Central memory CD8-positive, alpha-beta T cell (primary cell): ENCODE measurements around the gene TTC12.

Experiments used
- ATAC-seq: fragments of 150-1000 bp; cut with Tn5 transposase; replicated peaks from 2 replicates; pipeline ENCODE4 v1.10.0; 2022; ENCODE audit warnings: mild to moderate bottlenecking, moderate FRiP score, moderate number of reproducible peaks; ENCODE audit not compliant: poor library complexity, severe bottlenecking; ENCODE audit errors: extremely low read depth
- DNase-seq, 2 donors: peaks; one replicate each; pipeline ENCODE4 v3.0.0; 2021; ENCODE audit warnings: low spot score in 2 of 2
- H3K27ac Mint-ChIP-seq: one replicate; pipeline ENCODE4 v1.8.0; 2022; ENCODE audit warnings: low read depth, mild to moderate bottlenecking, moderate library complexity, mixed read lengths
- H3K27me3 Mint-ChIP-seq: one replicate; pipeline ENCODE4 v1.8.0; 2022; ENCODE audit warnings: mixed read lengths
- H3K36me3 Mint-ChIP-seq: one replicate; pipeline ENCODE4 v1.8.0; 2022; ENCODE audit warnings: mild to moderate bottlenecking, moderate library complexity, mixed read lengths; ENCODE audit not compliant: insufficient read depth
- H3K4me1 Mint-ChIP-seq: one replicate; pipeline ENCODE4 v1.8.0; 2022; ENCODE audit warnings: mixed read lengths
- H3K4me3 Mint-ChIP-seq: one replicate; pipeline ENCODE4 v1.8.0; 2022; ENCODE audit warnings: mild to moderate bottlenecking, moderate library complexity, mixed read lengths
- H3K9me3 Mint-ChIP-seq: one replicate; pipeline ENCODE4 v1.8.0; 2022; ENCODE audit warnings: mixed read lengths

Gene TTC12, protein sequence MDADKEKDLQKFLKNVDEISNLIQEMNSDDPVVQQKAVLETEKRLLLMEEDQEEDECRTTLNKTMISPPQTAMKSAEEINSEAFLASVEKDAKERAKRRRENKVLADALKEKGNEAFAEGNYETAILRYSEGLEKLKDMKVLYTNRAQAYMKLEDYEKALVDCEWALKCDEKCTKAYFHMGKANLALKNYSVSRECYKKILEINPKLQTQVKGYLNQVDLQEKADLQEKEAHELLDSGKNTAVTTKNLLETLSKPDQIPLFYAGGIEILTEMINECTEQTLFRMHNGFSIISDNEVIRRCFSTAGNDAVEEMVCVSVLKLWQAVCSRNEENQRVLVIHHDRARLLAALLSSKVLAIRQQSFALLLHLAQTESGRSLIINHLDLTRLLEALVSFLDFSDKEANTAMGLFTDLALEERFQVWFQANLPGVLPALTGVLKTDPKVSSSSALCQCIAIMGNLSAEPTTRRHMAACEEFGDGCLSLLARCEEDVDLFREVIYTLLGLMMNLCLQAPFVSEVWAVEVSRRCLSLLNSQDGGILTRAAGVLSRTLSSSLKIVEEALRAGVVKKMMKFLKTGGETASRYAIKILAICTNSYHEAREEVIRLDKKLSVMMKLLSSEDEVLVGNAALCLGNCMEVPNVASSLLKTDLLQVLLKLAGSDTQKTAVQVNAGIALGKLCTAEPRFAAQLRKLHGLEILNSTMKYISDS

DNA sequence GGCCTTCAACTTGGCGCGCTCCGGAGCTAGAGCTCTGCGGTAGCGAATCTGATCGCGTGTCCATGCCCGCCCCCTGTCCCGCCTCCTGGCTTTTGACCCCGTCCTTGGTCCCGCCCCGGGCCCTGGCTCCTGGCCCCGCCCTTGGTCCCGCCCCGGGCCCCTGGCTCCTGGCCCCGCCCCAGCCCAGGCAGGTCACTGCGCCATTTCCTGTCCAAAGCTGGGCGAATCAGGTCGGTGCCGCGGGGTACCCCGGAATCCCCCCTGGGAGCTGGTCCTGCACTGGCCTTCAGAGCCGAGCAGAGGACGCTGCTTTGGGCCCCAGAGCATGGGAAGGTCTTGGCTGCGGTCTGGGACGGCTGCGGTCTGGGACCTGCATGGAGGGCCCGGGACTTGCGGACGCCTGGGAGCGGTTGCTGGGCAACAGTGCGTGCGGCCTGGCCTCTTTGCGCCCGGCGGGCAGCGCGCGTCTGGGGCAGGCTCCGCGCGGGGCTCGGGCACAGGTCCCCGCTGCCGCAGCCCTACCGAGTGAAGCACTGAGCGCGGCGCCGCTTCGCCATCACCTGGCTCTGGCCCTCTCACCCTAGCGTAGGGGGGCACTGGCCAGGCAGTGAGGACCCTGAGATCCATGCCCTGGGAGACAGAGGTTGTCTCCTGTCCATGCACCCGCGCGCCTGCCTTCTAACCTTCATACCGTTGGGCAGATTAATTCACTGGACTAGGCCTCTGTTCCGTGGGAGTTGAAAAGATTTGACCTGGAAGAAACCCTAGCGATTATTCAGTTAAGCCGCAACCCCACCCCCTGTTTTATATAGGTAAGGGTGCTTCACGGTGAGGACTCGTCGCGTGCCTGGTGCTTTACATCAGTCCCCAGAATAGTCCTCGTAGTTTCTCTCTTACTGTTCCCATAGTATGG is at the start of gene TTC12:
TSS of gene TTC12 (plus strand) at position 195 of the 913 bp plus-strand sequence. CDS start 1,675 bp downstream, outside the sequence.
- ATAC-seq, result peak; percentile 92
- H3K9me3 Mint-ChIP-seq, result no peaks in the 10 kb centered on the region
- H3K27me3 Mint-ChIP-seq, result no peaks in the 10 kb centered on the region
- peak within 1 kb of the TSS; percentile 60 for H3K27ac Mint-ChIP-seq
- DNase-seq, result peak; percentile 79 to 90
- peaks cover 21% of the 10 kb centered on the region for H3K4me1 Mint-ChIP-seq
- peaks cover 15% of the 10 kb centered on the region for H3K36me3 Mint-ChIP-seq
- peak within 1 kb of the TSS; percentile 75 for H3K4me3 Mint-ChIP-seq

DNA sequence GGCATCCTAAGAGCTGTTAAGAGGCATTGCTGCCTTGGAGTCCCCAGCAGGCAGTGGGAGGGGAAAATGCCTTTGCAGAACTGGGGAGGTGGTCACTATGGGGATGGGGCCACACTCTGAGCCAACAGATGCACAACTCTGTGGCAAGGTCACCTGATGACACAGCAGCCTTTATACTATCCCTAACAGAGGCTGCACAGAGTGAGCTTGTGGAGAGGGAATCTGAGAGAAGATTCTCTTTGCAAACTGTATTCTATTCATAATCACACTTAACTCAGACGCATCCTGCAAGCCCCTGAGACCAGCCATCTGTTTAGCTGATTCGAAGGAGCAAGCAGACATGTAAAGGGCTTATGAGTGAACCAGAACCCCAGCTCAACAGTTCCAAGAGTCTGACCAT is 49.0 kb upstream of the TTC12 start:
- Mint-ChIP-seq H3K27me3 (peaks cover 47% of the 10 kb centered on the region), H3K36me3 (no peaks in the 10 kb centered on the region), H3K4me1 (no peaks in the 10 kb centered on the region), H3K9me3 (no peaks in the 10 kb centered on the region), H3K27ac (no peak overlapping the region), H3K4me3 (no peak overlapping the region)
- ATAC-seq, result no peak
- DNase-seq, result no peak

DNA sequence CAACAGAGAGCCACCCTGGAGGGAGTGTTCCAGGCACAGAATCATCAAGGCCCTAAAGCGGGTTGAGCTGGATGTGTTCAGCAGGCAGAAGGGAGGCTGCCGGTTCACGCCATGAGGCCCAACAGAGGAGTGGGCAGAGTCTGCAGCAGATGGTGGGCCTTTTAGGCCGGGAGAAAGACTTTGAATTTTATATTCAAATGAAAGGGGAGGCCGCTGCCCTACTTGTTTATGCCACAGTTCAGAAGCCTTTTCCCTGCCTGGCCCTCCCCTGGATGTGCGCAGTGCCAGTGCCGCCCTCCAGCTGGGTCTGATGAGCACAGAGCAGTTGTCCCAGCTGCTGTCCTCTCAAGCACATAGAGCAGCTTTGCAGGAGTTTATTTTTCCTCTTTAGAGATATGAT is 46.9 kb upstream of the TTC12 start:
- no peaks in the 10 kb centered on the region for H3K36me3 Mint-ChIP-seq
- H3K4me1 Mint-ChIP-seq, result no peaks in the 10 kb centered on the region
- ATAC-seq (no peak), DNase-seq (no peak)
- no peak overlapping the region for H3K4me3 Mint-ChIP-seq
- H3K27me3 Mint-ChIP-seq, result peaks cover 52% of the 10 kb centered on the region
- H3K27ac Mint-ChIP-seq, result no peak overlapping the region
- no peaks in the 10 kb centered on the region for H3K9me3 Mint-ChIP-seq

DNA sequence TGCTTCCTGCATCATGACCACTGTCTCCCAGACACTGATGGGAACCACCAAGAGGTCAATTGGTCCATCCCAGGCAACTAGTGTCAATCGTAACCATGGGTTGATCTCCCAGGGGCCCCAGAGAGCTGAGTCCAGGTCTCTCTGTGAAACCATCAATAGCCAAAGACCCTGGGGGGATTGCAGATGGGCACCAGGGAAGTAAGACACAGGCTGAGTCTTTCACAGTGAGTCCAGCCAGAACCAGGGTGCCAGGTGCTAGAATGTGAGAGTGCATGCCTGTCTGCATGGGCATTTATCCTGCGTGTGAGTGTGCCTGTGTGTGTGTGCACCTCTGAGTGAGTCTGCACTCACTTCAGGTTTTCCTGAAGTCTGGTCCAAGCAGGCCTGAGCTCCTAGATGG is 45.3 kb upstream of the TTC12 start:
- Mint-ChIP-seq H3K9me3 (no peaks in the 10 kb centered on the region), H3K36me3 (no peaks in the 10 kb centered on the region), H3K4me3 (no peak overlapping the region), H3K27ac (no peak overlapping the region), H3K27me3 (peaks cover 49% of the 10 kb centered on the region), H3K4me1 (no peaks in the 10 kb centered on the region)
- ATAC-seq, result no peak
- DNase-seq, result no peak

DNA sequence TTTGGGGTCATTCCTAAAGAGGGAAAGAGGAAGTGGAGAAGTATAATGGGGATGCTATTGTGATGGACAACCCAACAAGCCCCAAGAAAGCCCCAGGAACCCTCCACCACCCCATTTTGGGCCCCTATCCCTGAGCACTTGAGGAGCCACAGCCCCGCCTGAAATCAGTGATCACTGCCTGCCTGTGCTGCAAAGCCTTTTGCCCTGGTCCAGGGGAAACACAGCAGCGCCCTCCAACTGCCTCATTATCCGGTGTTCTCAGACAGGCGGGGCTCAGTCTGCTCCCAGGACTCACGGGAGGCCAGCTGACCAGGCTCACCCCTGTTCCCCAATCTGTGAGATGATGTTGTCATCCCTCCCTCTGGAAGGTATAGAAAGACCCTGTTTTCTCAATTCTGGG is 44.7 kb upstream of the TTC12 start:
- Mint-ChIP-seq H3K27ac (no peak overlapping the region), H3K4me1 (no peaks in the 10 kb centered on the region), H3K36me3 (no peaks in the 10 kb centered on the region), H3K27me3 (peaks cover 44% of the 10 kb centered on the region), H3K4me3 (no peak overlapping the region), H3K9me3 (no peaks in the 10 kb centered on the region)
- no peak for DNase-seq
- ATAC-seq, result no peak

DNA sequence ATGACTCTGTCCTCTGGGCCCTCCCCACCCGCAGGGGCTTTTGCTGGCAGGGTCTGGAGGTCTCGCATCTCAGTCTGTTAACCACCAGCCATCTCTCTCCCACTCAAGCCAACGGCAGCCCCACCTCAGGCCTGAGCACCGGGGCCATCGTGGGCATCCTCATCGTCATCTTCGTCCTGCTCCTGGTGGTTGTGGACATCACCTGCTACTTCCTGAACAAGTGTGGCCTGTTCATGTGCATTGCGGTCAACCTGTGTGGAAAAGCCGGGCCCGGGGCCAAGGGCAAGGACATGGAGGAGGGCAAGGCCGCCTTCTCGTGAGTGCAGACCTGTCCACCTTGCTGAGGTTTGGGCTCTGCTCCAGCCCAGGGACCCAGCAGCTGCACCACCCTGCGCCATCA is 44.3 kb upstream of the TTC12 start:
- ATAC-seq, result no peak
- Mint-ChIP-seq H3K27me3 (peaks cover 40% of the 10 kb centered on the region), H3K4me1 (no peaks in the 10 kb centered on the region), H3K36me3 (no peaks in the 10 kb centered on the region), H3K27ac (no peak overlapping the region), H3K4me3 (no peak overlapping the region), H3K9me3 (no peaks in the 10 kb centered on the region)
- no peak for DNase-seq

DNA sequence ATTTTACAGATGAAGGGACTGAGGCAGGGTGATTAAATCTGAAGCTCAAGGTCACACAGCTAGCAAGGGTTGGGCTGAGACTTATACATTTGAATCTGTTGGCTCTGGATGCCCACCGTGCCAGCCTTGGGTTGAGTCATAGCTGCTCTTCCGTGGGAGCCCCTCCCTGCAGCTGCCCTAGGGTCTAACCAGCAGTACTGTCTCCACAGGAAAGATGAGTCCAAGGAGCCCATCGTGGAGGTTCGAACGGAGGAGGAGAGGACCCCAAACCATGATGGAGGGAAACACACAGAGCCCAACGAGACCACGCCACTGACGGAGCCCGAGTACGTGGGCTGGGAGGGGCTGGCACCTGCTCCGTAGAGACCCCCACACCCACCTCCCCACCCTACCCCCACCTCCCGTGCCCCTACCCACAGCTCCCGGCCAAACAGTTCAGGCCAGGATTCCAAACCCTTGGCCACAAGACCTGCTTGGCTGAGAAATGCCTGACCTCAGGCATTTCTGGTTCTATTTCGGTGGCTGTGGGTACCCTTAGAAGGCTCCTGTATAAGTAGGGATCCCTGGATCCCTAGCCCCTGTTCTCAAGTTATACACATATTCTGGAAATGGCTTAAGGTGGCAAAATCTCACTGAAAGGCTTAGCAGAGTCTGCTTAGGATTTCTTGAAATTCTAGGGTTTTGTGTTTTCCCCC is 42.7 kb upstream of the TTC12 start:
- ATAC-seq (no peak), DNase-seq (no peak)
- Mint-ChIP-seq H3K36me3 (no peaks in the 10 kb centered on the region), H3K4me1 (no peaks in the 10 kb centered on the region), H3K27me3 (peaks cover 29% of the 10 kb centered on the region), H3K27ac (no peak overlapping the region), H3K4me3 (no peak overlapping the region), H3K9me3 (no peaks in the 10 kb centered on the region)

DNA sequence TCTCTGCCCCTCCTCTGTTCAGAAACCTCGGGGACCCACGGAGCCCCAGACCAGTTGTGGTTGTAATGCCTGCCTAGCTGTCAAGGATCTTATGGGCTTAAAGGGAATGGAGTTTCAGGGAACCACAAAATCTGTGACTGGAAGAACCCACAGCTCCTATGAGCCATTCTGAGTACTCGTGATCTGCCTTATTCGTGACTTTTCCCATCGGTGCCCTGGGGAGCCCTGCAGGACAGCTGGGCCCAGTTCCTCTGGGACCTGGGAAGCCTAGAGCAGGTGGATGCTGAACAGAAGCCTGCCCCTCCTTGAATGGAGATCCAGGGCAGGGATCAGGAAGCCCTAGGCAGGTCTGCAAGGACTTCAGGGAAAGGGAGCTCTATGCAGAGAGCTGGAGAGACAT is 42.1 kb upstream of the TTC12 start:
- peaks cover 23% of the 10 kb centered on the region for H3K27me3 Mint-ChIP-seq
- no peak overlapping the region for H3K27ac Mint-ChIP-seq
- DNase-seq (no peak), ATAC-seq (no peak)
- H3K9me3 Mint-ChIP-seq, result no peaks in the 10 kb centered on the region
- H3K4me3 Mint-ChIP-seq, result no peak overlapping the region
- no peaks in the 10 kb centered on the region for H3K4me1 Mint-ChIP-seq
- H3K36me3 Mint-ChIP-seq, result no peaks in the 10 kb centered on the region

DNA sequence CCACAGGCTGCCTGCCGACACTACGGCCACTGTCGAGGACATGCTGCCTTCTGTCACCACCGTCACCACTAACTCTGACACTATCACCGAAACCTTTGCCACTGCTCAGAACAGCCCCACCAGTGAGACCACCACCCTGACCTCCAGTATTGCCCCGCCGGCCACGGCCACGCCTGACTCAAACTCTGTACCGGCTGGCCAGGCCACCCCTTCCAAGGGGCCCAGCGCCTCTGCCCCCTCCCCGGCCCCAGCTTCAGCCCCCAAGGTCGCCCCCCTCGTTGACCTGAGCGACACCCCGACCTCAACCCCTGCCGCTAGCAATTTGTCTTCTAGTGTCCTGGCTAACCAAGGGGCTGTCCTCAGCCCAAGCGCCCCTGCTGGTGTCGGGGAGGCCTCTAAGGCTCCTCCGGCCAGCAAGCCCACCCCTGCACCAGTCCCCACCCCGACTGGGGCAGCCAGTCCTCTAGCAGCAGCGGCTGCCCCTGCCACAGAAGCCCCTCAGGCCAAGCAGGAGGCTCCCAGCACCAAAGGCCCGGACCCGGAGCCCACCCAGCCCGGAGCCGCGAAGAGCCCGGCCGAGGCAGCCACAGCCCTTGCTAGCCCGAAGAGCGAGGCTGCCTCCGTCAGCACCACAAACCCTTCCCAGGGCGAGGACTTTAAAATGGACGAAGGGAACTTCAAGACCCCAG is 41.3 kb upstream of the TTC12 start:
- no peak for ATAC-seq
- Mint-ChIP-seq H3K27me3 (peaks cover 18% of the 10 kb centered on the region), H3K36me3 (no peaks in the 10 kb centered on the region), H3K4me3 (no peak overlapping the region), H3K9me3 (no peaks in the 10 kb centered on the region), H3K4me1 (no peaks in the 10 kb centered on the region), H3K27ac (no peak overlapping the region)
- no peak for DNase-seq

DNA sequence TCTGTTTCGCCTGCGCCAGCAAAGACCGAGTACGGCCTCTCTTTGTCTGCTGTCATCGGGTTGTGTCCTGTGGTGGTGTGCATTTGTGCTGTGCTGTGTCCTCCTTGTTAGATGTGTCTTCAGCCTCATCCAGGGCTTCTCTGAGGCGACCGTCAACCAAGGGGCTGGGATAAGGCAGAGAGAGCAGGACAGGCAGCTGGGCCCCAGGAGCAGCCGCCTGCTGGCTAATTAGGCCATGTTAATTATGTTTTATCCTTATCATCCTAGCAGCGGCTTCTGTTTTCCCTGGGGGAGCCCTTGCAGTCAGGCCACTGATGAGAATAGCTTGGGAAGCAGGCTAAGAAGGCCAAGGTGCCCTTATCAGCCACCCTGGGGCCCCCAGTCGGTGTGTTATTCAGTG is 40.7 kb upstream of the TTC12 start:
- Mint-ChIP-seq H3K4me3 (no peak overlapping the region), H3K36me3 (no peaks in the 10 kb centered on the region), H3K27ac (no peak overlapping the region), H3K4me1 (no peaks in the 10 kb centered on the region), H3K9me3 (no peaks in the 10 kb centered on the region), H3K27me3 (peaks cover 18% of the 10 kb centered on the region)
- ATAC-seq (no peak), DNase-seq (no peak)

DNA sequence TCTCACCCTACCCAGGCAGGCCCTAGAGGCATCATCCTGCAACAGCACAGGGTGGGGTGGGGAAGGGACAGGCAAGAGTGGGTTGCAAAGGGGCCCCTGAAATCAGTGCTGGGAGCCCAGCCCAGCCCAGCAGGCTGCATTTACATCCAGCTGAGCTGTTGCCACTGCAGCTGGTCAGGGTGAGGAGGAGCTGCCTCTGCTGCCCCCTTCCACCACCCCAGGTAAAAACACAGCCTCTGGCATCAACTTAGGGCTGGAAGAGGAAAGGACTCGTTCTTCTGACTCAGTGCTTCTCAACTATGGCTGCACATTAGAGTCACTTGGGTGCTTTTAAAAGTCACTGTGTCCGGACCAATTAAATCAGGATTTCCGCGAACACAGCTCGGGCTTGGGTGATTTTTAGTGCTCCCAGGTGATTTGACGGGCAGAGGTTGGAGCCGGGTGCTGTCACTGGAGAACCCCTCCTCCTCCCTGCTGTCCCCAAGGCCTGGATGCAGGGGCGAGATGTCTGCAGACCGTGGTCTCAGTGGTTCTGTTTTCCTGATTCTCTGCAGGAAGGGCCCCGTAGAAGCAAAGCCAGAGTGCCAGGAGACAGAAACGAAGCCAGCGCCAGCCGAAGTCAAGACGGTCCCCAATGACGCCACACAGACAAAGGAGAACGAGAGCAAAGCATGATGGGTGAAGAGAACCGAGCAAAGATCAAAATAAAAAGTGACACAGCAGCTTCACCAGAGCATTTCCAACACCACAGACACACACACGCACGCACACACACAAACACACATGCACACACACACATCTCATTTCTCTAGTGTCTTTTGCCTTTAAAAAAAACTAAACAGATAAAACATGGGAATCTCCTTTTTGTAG is 39.4 kb upstream of the TTC12 start:
- Mint-ChIP-seq H3K9me3 (no peaks in the 10 kb centered on the region), H3K27ac (no peak overlapping the region), H3K36me3 (no peaks in the 10 kb centered on the region), H3K4me1 (no peaks in the 10 kb centered on the region), H3K4me3 (no peak overlapping the region), H3K27me3 (peaks cover 10% of the 10 kb centered on the region)
- DNase-seq, result no peak
- no peak for ATAC-seq
